Upper lobe of left lung (tissue), 4 donors: ENCODE data around the gene LRRC8E.

Experiments used
- EP300 ChIP-seq, 4 donors: sonication (generic); formaldehyde crosslinking; IDR thresholded peaks; one replicate each; pipeline ENCODE4 v1.5.1; 2017; ENCODE audit warnings: antibody characterized with exemption in 4 of 4, control low read depth in 2 of 4
- POLR2A ChIP-seq, 4 donors: fragments of 450-650 bp; IDR thresholded peaks; one replicate each; pipeline ENCODE4 v1.5.1; 2016 to 2017; ENCODE audit warnings: antibody characterized with exemption in 4 of 4, mild to moderate bottlenecking in 2 of 4
- TF ChIP-seq, protein P1 (sequence below), 6 experiments: fragments of 450-650 bp in 4 of 6; fragments of 200-600 bp in 2 of 6; sonication (generic) in 2 of 6; IDR thresholded peaks; one replicate each; pipeline ENCODE4 v1.5.1; 2016 to 2019; ENCODE audit warnings: antibody characterized with exemption in 6 of 6

DNA sequence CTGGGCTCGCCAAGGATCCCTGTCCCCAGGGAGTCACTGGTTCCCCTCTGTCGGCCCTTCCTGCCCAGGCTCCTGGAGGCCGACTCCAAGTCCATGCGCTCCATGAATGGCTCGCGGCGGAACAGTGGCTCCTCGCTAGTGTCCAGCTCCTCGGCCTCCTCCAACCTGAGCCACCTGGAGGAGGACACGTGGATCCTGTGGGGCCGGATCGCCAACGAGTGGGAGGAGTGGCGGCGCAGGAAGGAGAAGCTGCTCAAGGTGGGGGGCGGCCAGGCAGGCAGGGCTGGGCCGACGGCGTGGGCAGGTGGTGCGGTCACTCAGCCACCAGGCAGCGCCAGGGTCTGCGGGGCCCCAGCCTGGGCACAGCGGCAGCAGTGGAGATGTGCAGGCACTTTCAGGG lies 40.6 kb upstream of the LRRC8E start:
- TF ChIP-seq, protein P1, sequence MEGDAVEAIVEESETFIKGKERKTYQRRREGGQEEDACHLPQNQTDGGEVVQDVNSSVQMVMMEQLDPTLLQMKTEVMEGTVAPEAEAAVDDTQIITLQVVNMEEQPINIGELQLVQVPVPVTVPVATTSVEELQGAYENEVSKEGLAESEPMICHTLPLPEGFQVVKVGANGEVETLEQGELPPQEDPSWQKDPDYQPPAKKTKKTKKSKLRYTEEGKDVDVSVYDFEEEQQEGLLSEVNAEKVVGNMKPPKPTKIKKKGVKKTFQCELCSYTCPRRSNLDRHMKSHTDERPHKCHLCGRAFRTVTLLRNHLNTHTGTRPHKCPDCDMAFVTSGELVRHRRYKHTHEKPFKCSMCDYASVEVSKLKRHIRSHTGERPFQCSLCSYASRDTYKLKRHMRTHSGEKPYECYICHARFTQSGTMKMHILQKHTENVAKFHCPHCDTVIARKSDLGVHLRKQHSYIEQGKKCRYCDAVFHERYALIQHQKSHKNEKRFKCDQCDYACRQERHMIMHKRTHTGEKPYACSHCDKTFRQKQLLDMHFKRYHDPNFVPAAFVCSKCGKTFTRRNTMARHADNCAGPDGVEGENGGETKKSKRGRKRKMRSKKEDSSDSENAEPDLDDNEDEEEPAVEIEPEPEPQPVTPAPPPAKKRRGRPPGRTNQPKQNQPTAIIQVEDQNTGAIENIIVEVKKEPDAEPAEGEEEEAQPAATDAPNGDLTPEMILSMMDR (IDR thresholded peaks at IDR 0.05): no peak
- no peak for TF ChIP-seq EP300 (IDR thresholded peaks at IDR 0.05)
- no peak for TF ChIP-seq POLR2A (IDR thresholded peaks at IDR 0.05)
